GM12878 (cell line): ENCODE results near the gene LTB4R2. TPM values are rescaled to one million over a fixed set of nuclear protein-coding genes. Genes with fewer than 3 reads are reported as not detected.
"Not testable (repeated sequence)": the region's sequence is repeated elsewhere in the genome, so short reads cannot be mapped to it uniquely, and the experiment has no call there.

Experiments used
- ATAC-seq: fragments of 200-7000 bp; cut with Tn5 transposase; 3 replicates; pipeline ENCODE4 v1.9.1; 2020; ENCODE audit warnings: mild to moderate bottlenecking, moderate library complexity
- BruUV-seq: library from RNA; stranded (reverse); fragments of 400-500 nt; replicated peaks from 2 replicates; lab custom pipeline; 2021; lab: Mats Ljungman, UMichigan
- CTCF ChIA-PET: fragments of 300-600 bp; sonication (Branson Sonifier 250); formaldehyde crosslinking; extraction: SDS; loops from one replicate; lab custom pipeline; 2021; ENCODE audit warnings: inconsistent platforms; lab: Yijun Ruan, JAX
- POLR2A ChIA-PET: fragments of 350-600 bp; formaldehyde crosslinking; extraction: SDS; loops from one replicate; lab custom pipeline; 2021; ENCODE audit warnings: inconsistent platforms; lab: Charles Lee
- RAD21 ChIA-PET: fragments of 300-600 bp; sonication (Branson Sonifier 250); formaldehyde crosslinking; loops from one replicate; lab custom pipeline; 2023; ENCODE audit warnings: antibody characterized with exemption; ENCODE audit not compliant: unreplicated experiment; lab: Charles Lee
- SMC1A ChIA-PET: fragments of 300-600 bp; sonication (Branson Sonifier 250); formaldehyde crosslinking; loops from one replicate; lab custom pipeline; 2023; ENCODE audit not compliant: unreplicated experiment, uncharacterized antibody; lab: Charles Lee
- DNase-seq: peaks from one replicate; pipeline ENCODE4 v3.0.0-alpha.2; 2011; ENCODE audit warnings: low read depth, low spot score
- FAIRE-seq: peaks from 3 replicates; lab custom pipeline; 2011; peaks lifted over from hg19 to GRCh38; lab: Jason Lieb, UNC
- H2AFZ ChIP-seq: 2 replicates; pipeline ENCODE4 v1.6.0; 2011; ENCODE audit warnings: low read depth, low read length, control low read depth; ENCODE audit not compliant: control insufficient read depth
- H3K27ac ChIP-seq: 2 replicates; pipeline ENCODE4 v1.5.1; 2011; ENCODE audit warnings: control low read depth; ENCODE audit not compliant: control insufficient read depth, insufficient read depth
- H3K27me3 ChIP-seq, 2 experiments: replicated peaks in 1 of 2; 2 replicates each; pipeline versions ENCODE4 v1.6.0 to v1.6.1; 2011; ENCODE audit warnings: low read length in 1 of 2; ENCODE audit not compliant: control insufficient read depth in 2 of 2, insufficient read depth in 2 of 2
- H3K36me3 ChIP-seq, 2 experiments: 2 replicates each; pipeline ENCODE4 v1.5.1; 2011; ENCODE audit warnings: low read length in 1 of 2; ENCODE audit not compliant: control insufficient read depth in 2 of 2, insufficient read depth in 2 of 2
- H3K4me1 ChIP-seq: 2 replicates; pipeline ENCODE4 v1.6.1; 2011; ENCODE audit warnings: mild to moderate bottlenecking, low read length, moderate library complexity, mixed read lengths; ENCODE audit not compliant: control insufficient read depth, insufficient read depth
- H3K4me2 ChIP-seq: 2 replicates; pipeline ENCODE4 v1.6.0; 2011; ENCODE audit warnings: control low read depth; ENCODE audit not compliant: control insufficient read depth, insufficient read depth
- H3K4me3 ChIP-seq: fragments of 200-600 bp; sonication (generic); 2 replicates; pipeline ENCODE4 v1.5.1; 2016
- H3K79me2 ChIP-seq: 2 replicates; pipeline ENCODE4 v1.6.0; 2011; ENCODE audit warnings: low read length; ENCODE audit not compliant: control insufficient read depth, insufficient read depth
- H3K9ac ChIP-seq: 2 replicates; pipeline ENCODE4 v1.8.0; 2011; ENCODE audit warnings: low read length, control low read depth, mixed read lengths; ENCODE audit not compliant: control insufficient read depth, insufficient read depth
- H3K9me3 ChIP-seq: replicated peaks from 3 replicates; pipeline ENCODE4 v1.5.1; 2011; ENCODE audit warnings: mild to moderate bottlenecking, low read length; ENCODE audit not compliant: control insufficient read depth, insufficient read depth
- H4K20me1 ChIP-seq: 2 replicates; pipeline ENCODE4 v1.6.0; 2011; ENCODE audit not compliant: control insufficient read depth, insufficient read depth
- ATF7 ChIP-seq: fragments of 450-650 bp; IDR thresholded peaks from 2 replicates; pipeline ENCODE4 v1.6.1; 2016; ENCODE audit warnings: low read depth, mild to moderate bottlenecking
- BACH1 ChIP-seq: fragments of 450-650 bp; IDR thresholded peaks from 2 replicates; pipeline ENCODE4 v1.6.1; 2017; ENCODE audit warnings: mild to moderate bottlenecking, borderline replicate concordance
- CBX3 ChIP-seq: fragments of 200-600 bp; sonication (generic); IDR thresholded peaks from 2 replicates; pipeline ENCODE4 v1.6.1; 2016; ENCODE audit warnings: low read depth, borderline replicate concordance
- ETV6 ChIP-seq, 2 experiments: fragments of 450-650 bp in 1 of 2; IDR thresholded peaks in 1 of 2; conservative IDR thresholded peaks in 1 of 2; 2 replicates each; pipeline ENCODE4 v1.6.1; 2014; ENCODE audit warnings: antibody characterized with exemption in 1 of 2, borderline replicate concordance in 1 of 2, low read depth in 1 of 2, mild to moderate bottlenecking in 1 of 2, moderate library complexity in 1 of 2
- FOS ChIP-seq: IDR thresholded peaks from 3 replicates; pipeline ENCODE4 v1.6.1; 2011; ENCODE audit warnings: borderline replicate concordance; ENCODE audit not compliant: insufficient read length; ENCODE audit errors: extremely low read depth
- GABPA ChIP-seq: IDR thresholded peaks from 2 replicates; pipeline ENCODE4 v1.6.1; 2014; ENCODE audit warnings: antibody characterized with exemption, low read depth, mild to moderate bottlenecking, inconsistent platforms
- JUNB ChIP-seq: IDR thresholded peaks from 2 replicates; pipeline ENCODE4 v1.6.1; 2016; ENCODE audit warnings: antibody characterized with exemption, mild to moderate bottlenecking
- PAX5 ChIP-seq: IDR thresholded peaks from 2 replicates; pipeline ENCODE4 v1.6.1; 2011; ENCODE audit warnings: low read depth, low read length, borderline replicate concordance
- RAD21 ChIP-seq: IDR thresholded peaks from 2 replicates; pipeline ENCODE4 v1.6.1; 2011; ENCODE audit warnings: mild to moderate bottlenecking, low read depth, low read length, moderate library complexity; ENCODE audit not compliant: insufficient read depth
- SP1 ChIP-seq: IDR thresholded peaks from one replicate; pipeline ENCODE4 v1.6.1; 2011; ENCODE audit warnings: low read depth, low read length
- STAT1 ChIP-seq: fragments of 450-650 bp; conservative IDR thresholded peaks from 2 replicates; pipeline ENCODE4 v1.6.1; 2014; ENCODE audit warnings: antibody characterized with exemption, mild to moderate bottlenecking
- ZNF384 ChIP-seq: IDR thresholded peaks from 2 replicates; pipeline ENCODE4 v1.6.1; 2012; ENCODE audit warnings: low read depth, mild to moderate bottlenecking, low read length, improper control_type of control experiment, borderline replicate concordance
- WGBS: methylation state at CpG from one replicate; pipeline ENCODE4 v1.1.6; 2016; ENCODE audit warnings: low lambda C conversion rate; ENCODE audit not compliant: insufficient replicate concordance, insufficient coverage; ENCODE audit errors: missing lambda C conversion rate; 5-methylcytosine and 5-hydroxymethylcytosine counted together
- in situ Hi-C: fragments of 300-500 bp; cut with MboI; formaldehyde crosslinking; loops from 9 replicates; pipeline ENCODE4 v1.14.3; 2018; ENCODE audit warnings: mixed read lengths
- intact Hi-C: fragments of 100-400 bp; cut with micrococcal nuclease; formaldehyde crosslinking; loops from one replicate; pipeline ENCODE4 v1.14.2; 2022; ENCODE audit not compliant: unreplicated experiment
- polyA plus RNA-seq, 11 experiments: library from polyadenylated mRNA; depleted of rRNA in 4 of 11; unstranded in 6 of 11; stranded (reverse) in 5 of 11; fragments of >200 nt; fragmentation: Nextera tagmentation in 4 of 11; fragmentation: Illumina TruSeq in 1 of 11; extraction: Ambion mirVana in 4 of 11; extraction: Trizol in 1 of 11; gene quantifications; 1 replicate in 1 of 11; 2 replicates in 10 of 11; pipeline versions ENCODE4 v1.2.1 to v1.2.3, GENCODE V29; 2011 to 2016; ENCODE audit warnings: inconsistent platforms in 2 of 11, missing spikeins in 2 of 11, low read depth in 1 of 11
- total RNA-seq, 4 experiments: library from RNA; depleted of rRNA in 3 of 4; stranded (reverse); fragments of >200 nt in 3 of 4; fragmentation: Illumina TruSeq in 1 of 4; extraction: Trizol in 1 of 4; gene quantifications; 2 replicates each; pipeline versions ENCODE4 v1.2.1 to v1.2.3, GENCODE V29; 2013 to 2021
- TF ChIP-seq, protein P1 (sequence below): fragments of 450-650 bp; conservative IDR thresholded peaks from 2 replicates; pipeline ENCODE4 v1.6.1; 2017; ENCODE audit warnings: mild to moderate bottlenecking, moderate library complexity

LTB4R2 gene
- total and polyA plus RNA-seq, 10 of the 15 experiments (the other 5 are each of a cell fraction or from before 2014, with no cell fraction given): 0.06 to 16.0 (median 2.6) TPM

DNA sequence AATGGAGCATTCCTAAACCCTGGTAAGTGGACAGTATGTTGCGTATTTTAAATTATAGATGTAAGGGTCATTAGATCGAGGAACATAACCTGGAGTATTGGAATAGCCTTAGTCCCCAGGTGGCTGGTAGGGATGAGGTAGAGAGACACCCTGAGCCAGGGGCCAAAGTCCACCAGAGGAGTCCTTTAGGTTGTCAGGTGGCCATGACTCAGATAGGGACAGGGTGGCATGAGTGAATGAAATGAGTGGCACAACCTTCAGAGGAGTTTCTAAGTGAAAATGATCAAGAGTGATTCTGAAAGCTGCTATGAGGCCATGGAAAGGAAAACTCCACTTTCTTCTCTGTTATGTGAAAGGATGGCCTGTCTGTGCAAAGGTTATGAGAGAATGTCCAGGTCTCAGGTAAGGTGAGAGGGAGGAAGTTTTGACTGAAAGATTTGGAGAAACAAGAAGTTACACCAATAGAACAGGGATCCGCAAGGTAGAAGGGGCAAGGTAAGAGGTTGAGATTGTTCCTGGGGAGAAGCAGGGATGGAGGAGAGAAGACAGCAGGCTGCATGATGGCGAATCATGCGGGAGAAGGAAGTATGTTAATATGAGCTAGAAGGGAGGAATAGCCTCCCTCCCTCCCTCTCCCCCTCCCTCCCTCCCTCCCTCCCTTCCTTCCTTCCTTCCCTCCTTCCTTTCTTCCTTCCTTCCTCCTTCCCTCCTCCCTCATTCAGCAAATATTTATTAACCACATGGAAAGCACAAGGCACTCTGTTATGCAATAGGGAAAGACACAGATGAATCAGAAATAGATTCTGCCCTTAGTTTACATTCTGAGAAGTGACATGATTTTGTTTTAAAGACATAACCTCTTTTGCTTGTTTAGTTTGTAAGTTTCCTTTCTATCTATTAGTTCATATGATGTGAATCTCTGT is 43.9 kb downstream of the LTB4R2 start (continued):
- TF ChIP-seq GABPA (no peak), SP1 (no peak), CBX3 (no peak)
- TF ChIP-seq, all 136 proteins: peak for 0

DNA sequence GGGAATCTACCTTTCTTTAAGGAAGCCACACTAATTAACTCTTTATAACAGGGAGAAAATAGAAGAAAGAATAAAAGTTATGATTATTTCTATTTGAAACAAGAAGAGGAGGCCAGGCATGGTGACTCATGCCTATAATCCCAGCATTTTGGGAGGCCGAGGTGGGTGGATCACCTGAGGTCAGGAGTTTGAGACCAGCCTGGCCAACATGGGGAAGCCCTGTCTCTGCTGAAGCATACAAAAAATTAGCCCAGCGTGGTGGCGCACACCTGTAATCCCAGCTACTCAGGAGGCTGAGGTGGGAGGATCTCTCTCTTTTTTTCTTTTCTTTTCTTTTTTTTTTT is 44.5 kb downstream of the LTB4R2 start:
- POLR2A ChIA-PET, H3K27ac ChIP-seq, H3K36me3 ChIP-seq, H3K4me2 ChIP-seq, H4K20me1 ChIP-seq, in situ Hi-C loops, H2AFZ ChIP-seq, H3K4me1 ChIP-seq, H3K27me3 ChIP-seq, H3K79me2 ChIP-seq, SMC1A ChIA-PET, CTCF ChIA-PET, DNase-seq, intact Hi-C loops, BruUV-seq, FAIRE-seq, H3K9me3 ChIP-seq, ATAC-seq, H3K9ac ChIP-seq, H3K4me3 ChIP-seq, RAD21 ChIA-PET: not testable (repeated sequence)
- 54% methylated on average over 3 of the region's 3 CpGs for WGBS

DNA sequence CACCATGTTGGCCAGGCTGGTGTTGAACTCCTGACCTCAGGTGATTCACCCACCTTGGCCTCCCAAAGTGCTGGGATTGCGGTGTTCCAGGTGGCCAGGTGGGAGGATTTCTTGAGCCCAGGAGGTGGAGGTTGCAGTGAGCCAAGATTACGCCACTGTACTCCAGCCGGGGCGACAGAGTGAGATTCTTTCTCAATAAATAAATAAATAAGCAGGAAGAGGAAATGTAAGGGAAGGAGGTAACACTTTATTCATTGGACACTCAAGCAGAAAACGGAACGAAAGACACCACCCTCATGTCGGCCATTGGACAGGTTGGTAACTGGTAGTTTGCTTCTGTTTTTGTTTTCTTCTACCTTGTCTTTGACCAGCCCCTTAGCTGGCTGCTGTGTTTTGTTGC is 45.1 kb downstream of the LTB4R2 start:
- ChIA-PET RAD21 (interaction anchor here (0.6 kb wide), 1 partner anchor 77 kb away, joined by 3 read pairs; no protein-coding TSS in a partner anchor), SMC1A (interaction anchor here (0.6 kb wide), 1 partner anchor 192 kb away, joined by 3 read pairs; no protein-coding TSS in a partner anchor), CTCF (no interaction called here), POLR2A (no interaction called here)
- Histone ChIP-seq H3K4me1 (no peaks in the 10 kb centered on the region), H3K9me3 (no peaks in the 10 kb centered on the region), H3K9ac (no peak overlapping the region), H2AFZ (no peak overlapping the region), H3K4me2 (no peak overlapping the region), H3K27me3 (peaks cover 1 to 4% of the 10 kb centered on the region in 2 experiments; a peak in 3 of 4 replicates), H3K4me3 (no peak overlapping the region), H3K36me3 (no peaks in the 10 kb centered on the region), H3K79me2 (no peaks in the 10 kb centered on the region), H3K27ac (no peak overlapping the region), H4K20me1 (no peaks in the 10 kb centered on the region)
- in situ Hi-C loops (no loop called here), intact Hi-C loops (no loop called here)
- WGBS: 68% methylated on average over 7 of the region's 7 CpGs
- no peak for FAIRE-seq
- no peak for DNase-seq
- ATAC-seq: no peak
- BruUV-seq: no TSS peak
- TF ChIP-seq FOS (no peak), ETV6 (conservative IDR thresholded peaks at IDR 0.05 in 1 of 2, IDR thresholded peaks at IDR 0.05 in 1 of 2; ENCODE audit: borderline replicate concordance in 1 of 2, low read depth in 1 of 2) (no peak), STAT1 (no peak), JUNB (no peak), PAX5 (no peak), ATF7 (no peak), ZNF384 (no peak), BACH1 (no peak), RAD21 (no peak)
- TF ChIP-seq, protein P1, sequence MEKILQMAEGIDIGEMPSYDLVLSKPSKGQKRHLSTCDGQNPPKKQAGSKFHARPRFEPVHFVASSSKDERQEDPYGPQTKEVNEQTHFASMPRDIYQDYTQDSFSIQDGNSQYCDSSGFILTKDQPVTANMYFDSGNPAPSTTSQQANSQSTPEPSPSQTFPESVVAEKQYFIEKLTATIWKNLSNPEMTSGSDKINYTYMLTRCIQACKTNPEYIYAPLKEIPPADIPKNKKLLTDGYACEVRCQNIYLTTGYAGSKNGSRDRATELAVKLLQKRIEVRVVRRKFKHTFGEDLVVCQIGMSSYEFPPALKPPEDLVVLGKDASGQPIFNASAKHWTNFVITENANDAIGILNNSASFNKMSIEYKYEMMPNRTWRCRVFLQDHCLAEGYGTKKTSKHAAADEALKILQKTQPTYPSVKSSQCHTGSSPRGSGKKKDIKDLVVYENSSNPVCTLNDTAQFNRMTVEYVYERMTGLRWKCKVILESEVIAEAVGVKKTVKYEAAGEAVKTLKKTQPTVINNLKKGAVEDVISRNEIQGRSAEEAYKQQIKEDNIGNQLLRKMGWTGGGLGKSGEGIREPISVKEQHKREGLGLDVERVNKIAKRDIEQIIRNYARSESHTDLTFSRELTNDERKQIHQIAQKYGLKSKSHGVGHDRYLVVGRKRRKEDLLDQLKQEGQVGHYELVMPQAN: no peak
